Type B pancreatic cell (in vitro differentiated cells): Measurements from ENCODE around the gene GIMAP5. TPM values are rescaled to one million over a fixed set of nuclear protein-coding genes. Genes with fewer than 3 reads are reported as not detected.

Experiments used
- DNase-seq: peaks from one replicate; pipeline ENCODE4 v3.0.0; 2021; ENCODE audit warnings: mixed read lengths; ENCODE audit not compliant: unreplicated experiment; ENCODE audit errors: extremely low spot score
- H3K27ac Mint-ChIP-seq: 2 replicates; pipeline ENCODE4 v1.8.0; 2021; ENCODE audit warnings: mild to moderate bottlenecking, mixed read lengths
- H3K27me3 Mint-ChIP-seq: 2 replicates; pipeline ENCODE4 v1.8.0; 2021; ENCODE audit warnings: mixed read lengths
- H3K36me3 Mint-ChIP-seq: 2 replicates; pipeline ENCODE4 v1.8.0; 2021; ENCODE audit warnings: mixed read lengths
- H3K4me1 Mint-ChIP-seq: one replicate; pipeline ENCODE4 v1.8.0; 2021; ENCODE audit warnings: mixed read lengths; ENCODE audit not compliant: unreplicated experiment
- H3K4me3 Mint-ChIP-seq: 2 replicates; pipeline ENCODE4 v1.8.0; 2021; ENCODE audit warnings: mild to moderate bottlenecking, mixed read lengths
- H3K9me3 Mint-ChIP-seq: 2 replicates; pipeline ENCODE4 v1.8.0; 2021; ENCODE audit warnings: mixed read lengths
- CTCF ChIP-seq: fragments of 200-600 bp; sonication (generic); conservative IDR thresholded peaks from 2 replicates; pipeline ENCODE4 v1.5.0; 2021; ENCODE audit warnings: antibody characterized with exemption, mild to moderate bottlenecking
- long read RNA-seq: library from polyadenylated mRNA; unstranded; transcript quantifications from one replicate; pipeline ENCODE4 v2.0.0, GENCODE V29; 2020
- total RNA-seq: library from RNA; stranded (reverse); gene quantifications from 2 replicates; pipeline ENCODE4 v1.2.1, GENCODE V29; 2021; ENCODE audit warnings: low replicate concordance

The GIMAP5 gene
- total RNA-seq = not detected in 2 replicates
- long read RNA-seq = 0 reads

GRCh38 chr7:150737265-150738055 is at the start of gene GIMAP5:
Gene GIMAP5, plus strand, starts transcription at chr7:150737418. Its CDS starts 3,467 bp downstream, at chr7:150740885.
- H3K4me3 Mint-ChIP-seq = no peak within 1 kb of the TSS
- H3K27me3 Mint-ChIP-seq = peaks cover 77% of the 10 kb centered on the region
- H3K36me3 Mint-ChIP-seq = no peaks in the 10 kb centered on the region
- H3K9me3 Mint-ChIP-seq = no peaks in the 10 kb centered on the region
- DNase-seq = no peak
- no peak within 1 kb of the TSS for H3K27ac Mint-ChIP-seq
- no peak for TF ChIP-seq CTCF
- H3K4me1 Mint-ChIP-seq = no peaks in the 10 kb centered on the region

- TF ChIP-seq CTCF = no peak
- DNase-seq = no peak
- no peak overlapping the region for H3K4me3 Mint-ChIP-seq
- H3K9me3 Mint-ChIP-seq = no peaks in the 10 kb centered on the region
- no peak overlapping the region for H3K27ac Mint-ChIP-seq
- H3K27me3 Mint-ChIP-seq = peaks cover 14% of the 10 kb centered on the region
- H3K36me3 Mint-ChIP-seq = no peaks in the 10 kb centered on the region
- H3K4me1 Mint-ChIP-seq = no peaks in the 10 kb centered on the region
These were observed 48.6 kb upstream of the GIMAP5 start for GRCh38 chr7:150688630-150689029.

GRCh38 chr7:150695654-150696053 is 41.6 kb upstream of the GIMAP5 start:
- no peaks in the 10 kb centered on the region for H3K36me3 Mint-ChIP-seq
- H3K27me3 Mint-ChIP-seq = no peaks in the 10 kb centered on the region
- H3K4me3 Mint-ChIP-seq = no peak overlapping the region
- no peak overlapping the region for H3K27ac Mint-ChIP-seq
- no peaks in the 10 kb centered on the region for H3K4me1 Mint-ChIP-seq
- DNase-seq = no peak
- TF ChIP-seq CTCF = no peak
- H3K9me3 Mint-ChIP-seq = no peaks in the 10 kb centered on the region

GRCh38 chr7:150703209-150703608 is 34.0 kb upstream of the GIMAP5 start:
- no peaks in the 10 kb centered on the region for H3K27me3 Mint-ChIP-seq
- H3K4me3 Mint-ChIP-seq = no peak overlapping the region
- H3K27ac Mint-ChIP-seq = no peak overlapping the region
- no peaks in the 10 kb centered on the region for H3K4me1 Mint-ChIP-seq
- no peaks in the 10 kb centered on the region for H3K36me3 Mint-ChIP-seq
- no peak for DNase-seq
- TF ChIP-seq CTCF = no peak
- H3K9me3 Mint-ChIP-seq = peaks cover 16% of the 10 kb centered on the region

- no peak overlapping the region for H3K27ac Mint-ChIP-seq
- DNase-seq = no peak
- no peak overlapping the region for H3K4me3 Mint-ChIP-seq
- no peak for TF ChIP-seq CTCF
- H3K36me3 Mint-ChIP-seq = no peaks in the 10 kb centered on the region
- peaks cover 17% of the 10 kb centered on the region for H3K27me3 Mint-ChIP-seq
- H3K9me3 Mint-ChIP-seq = peaks cover 5% of the 10 kb centered on the region
- no peaks in the 10 kb centered on the region for H3K4me1 Mint-ChIP-seq
These were observed 21.9 kb upstream of the GIMAP5 start for GRCh38 chr7:150715293-150715692.
